ENCODE data around the gene RPP40.
"Not testable (repeated sequence)": the region's sequence is repeated elsewhere in the genome, so short reads cannot be mapped to it uniquely, and the experiment has no call there.

Gene RPP40, protein sequence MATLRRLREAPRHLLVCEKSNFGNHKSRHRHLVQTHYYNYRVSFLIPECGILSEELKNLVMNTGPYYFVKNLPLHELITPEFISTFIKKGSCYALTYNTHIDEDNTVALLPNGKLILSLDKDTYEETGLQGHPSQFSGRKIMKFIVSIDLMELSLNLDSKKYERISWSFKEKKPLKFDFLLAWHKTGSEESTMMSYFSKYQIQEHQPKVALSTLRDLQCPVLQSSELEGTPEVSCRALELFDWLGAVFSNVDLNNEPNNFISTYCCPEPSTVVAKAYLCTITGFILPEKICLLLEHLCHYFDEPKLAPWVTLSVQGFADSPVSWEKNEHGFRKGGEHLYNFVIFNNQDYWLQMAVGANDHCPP

DNA sequence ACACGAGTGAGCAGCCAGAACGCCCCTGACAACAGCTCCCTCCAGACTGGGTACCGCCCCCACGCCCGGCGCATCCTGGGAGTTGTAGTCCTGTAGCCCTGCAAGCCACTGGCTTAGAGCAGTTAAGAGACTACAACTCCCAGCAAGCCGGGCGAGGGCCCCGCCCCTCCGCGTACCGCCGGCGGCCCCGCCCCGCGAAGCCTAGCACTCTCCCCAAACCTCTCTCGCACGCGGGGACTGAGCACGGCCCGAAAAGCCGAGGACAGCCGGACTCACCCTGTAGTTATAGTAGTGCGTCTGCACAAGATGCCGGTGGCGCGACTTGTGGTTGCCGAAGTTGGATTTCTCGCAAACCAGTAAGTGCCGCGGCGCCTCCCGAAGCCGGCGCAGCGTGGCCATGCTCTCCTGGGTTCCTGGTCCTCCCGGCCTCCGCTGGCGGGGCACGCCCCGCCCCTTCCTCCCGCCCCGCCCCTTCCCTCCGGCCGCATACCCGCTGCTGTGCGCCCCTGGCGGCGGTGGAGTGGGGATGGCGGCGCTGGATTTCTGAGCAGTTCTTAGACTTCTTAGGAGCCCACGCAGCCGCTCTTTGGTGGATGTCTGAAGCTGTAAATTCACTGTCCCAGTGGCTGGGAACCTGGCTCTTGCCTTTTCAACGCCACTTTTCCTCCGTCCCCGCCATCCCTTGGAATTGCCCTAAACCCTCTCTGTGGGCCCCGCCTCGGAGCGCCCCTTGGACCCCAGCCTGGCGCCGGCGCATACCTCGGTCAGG is at the start of gene RPP40:
RPP40 (minus strand) TSS at position 434 of the 769 bp plus-strand sequence; CDS start at position 399, 35 bp downstream.
- peak; percentile 97 for DNase-seq

DNA sequence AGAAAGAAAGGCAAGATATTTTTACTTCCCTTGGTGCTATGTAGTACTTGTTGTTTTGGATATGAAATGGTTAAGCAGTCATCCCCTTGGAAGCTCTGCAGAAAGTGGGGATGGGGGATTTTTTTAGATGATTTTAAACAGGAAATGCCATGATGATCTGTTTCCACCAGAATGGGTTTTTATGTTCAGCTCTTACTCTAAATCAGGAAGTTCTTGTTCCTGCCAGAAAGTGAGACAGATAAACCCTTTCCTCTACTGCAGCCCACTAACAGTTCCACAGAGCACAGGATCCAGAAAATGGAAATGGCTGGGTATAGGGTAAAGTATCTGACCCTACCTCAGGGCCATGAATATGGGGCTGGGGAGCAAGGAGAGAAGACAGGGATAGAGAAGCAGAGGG is 49.2 kb upstream of the RPP40 start:
- DNase-seq: no peak

DNA sequence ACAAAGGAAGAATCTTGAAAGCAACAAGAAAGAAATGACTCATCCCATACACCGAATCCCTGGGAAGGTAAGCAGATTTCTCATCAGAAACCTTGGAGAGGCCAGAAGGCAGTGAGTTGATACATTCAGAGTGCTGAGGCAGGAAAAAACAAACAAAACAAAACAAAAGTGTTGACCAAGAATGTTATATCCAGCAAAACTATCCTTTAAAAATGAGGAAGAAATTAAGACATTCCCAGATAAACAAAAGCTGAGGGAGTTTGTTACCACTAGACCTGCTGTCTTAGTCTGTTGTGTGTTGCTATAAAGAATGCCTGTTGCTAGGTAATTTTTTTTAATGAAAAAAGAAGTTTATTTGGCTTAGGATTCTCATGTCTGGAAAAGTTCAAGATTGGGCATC is 47.6 kb upstream of the RPP40 start:
- DNase-seq: no peak

DNA sequence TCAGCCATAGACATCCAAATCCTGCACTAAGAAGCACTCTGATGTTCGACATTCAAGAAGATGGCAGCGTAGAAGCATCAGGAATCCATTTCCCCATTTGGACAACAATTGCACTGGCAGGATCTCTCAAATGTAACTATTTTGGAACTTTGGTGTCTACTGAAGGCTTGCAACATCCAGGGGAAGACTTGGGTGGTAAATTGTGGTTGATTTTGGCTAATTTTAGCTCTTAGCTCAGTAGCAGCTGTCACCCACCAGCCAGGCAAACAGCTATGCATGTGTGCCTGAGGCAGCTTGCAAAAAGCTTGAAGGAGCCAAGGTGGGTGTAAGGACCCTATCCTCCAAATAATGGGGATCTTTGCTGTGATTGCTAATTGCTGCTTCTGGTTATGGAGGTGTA is 46.2 kb upstream of the RPP40 start:
- DNase-seq: no peak

DNA sequence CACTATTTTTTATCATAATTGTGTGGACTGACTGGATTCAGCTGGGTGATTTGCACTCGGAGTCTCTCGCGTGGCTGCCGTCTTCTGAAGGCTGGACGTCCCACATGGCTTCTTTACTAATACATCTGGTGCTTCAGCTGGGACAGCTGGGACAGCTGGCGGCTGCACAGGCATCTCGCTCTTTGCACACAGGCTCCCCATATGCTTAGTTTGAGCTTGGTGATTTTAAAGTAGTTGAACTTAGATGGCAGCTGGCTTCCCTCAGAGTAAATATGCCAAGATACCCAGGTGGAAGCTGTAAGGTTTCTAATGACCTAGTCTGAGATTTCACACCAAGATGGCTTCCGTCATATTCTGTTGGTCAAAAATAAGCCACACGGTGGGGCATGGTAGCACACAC is 42.6 kb upstream of the RPP40 start:
- peak; percentile 93 for DNase-seq

DNA sequence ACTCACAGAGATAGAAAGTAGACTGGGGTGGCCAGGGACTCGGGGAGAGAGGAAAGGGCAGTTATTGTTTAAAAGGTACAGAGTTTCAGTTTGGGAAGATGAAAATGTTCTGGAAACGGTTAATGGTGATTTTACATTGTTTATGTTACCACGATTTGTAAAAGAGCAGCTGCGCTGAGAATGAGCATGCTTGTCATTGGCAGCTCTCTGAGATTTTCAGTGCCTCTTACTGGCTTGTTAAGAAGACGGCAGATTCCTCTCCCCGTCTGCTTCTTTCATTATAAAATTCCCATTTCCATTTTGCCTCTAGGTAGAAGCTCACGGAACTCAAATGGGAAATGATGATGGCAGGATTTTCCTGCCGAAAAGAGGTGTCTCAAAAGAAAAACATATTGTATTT is 41.6 kb upstream of the RPP40 start:
- no peak for DNase-seq

DNA sequence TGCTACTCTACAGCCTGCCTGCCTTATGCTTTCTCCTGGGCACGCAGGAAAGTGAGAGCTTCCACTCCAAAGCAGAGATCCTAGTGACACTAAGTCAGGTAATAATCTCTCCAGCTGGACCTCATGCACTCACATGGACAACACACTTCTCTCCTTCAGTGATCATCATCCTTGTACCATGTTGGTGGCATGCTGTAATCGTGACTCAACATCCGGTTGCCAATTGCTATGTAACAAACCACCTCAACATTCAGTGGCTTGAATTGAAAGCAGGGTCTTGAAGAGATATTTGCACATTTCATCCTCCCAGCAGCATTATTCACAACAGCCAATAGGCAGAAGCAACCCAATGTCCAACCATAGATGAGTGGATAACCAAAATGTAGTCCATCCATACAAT is 41.0 kb upstream of the RPP40 start:
- no peak for DNase-seq

DNA sequence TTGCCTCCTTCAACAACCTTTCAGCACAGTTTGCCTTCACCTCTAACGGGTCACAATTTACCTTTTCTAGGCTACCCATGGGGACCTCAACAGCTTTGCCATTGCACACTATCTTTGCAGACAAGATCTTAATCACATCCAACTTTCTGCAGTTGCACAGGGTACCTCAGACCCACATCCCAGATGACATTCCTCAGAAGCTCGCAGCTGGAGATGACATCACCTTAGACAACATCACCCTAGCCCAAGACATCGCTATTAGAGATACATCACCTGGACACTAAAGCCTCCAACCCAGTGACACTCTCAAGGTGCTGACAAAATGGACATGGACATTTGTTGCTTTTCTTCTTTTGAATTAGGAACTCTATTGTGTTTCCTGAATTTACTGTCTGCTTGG is 38.6 kb upstream of the RPP40 start:
- no peak for DNase-seq

DNA sequence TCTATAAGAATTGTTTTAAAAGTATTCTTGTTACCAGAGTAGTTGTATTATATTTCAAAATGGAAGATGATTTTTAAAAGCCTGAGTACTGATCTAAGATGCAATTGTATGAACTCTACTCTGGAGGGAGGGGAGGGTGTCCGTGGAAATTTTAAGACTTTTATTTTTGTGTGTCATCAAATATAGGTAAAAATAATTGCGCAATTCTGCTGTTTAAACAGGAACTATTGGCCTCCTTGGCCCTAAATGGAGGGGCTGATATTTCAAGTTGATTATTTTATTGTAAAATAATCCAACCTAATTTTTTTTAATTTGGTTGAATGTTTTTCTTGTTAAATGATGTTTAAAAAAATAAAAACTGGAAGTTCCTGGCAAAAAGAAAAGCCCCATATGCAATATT is 38.1 kb upstream of the RPP40 start:
- no peak for DNase-seq

DNA sequence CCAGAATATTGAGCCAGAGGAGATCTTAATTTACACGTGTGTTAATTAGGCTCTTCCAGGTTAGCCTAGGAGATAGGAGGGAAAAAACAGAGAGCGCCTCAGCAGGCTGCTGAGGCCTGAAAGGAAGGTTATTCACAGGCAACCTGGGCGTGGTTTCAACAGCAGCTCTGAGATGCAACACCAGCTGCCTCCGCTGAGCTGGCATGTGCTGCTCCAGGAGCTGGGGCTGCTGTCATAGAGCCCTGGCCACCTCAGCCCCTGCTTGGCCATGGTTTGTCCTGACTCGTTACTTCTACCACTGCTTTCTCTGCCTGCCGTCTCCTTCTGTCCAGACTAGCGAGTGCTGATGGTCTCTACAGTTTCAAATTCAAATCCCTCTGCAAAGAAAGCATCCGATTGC is 32.4 kb upstream of the RPP40 start:
- DNase-seq: peak; percentile 78

DNA sequence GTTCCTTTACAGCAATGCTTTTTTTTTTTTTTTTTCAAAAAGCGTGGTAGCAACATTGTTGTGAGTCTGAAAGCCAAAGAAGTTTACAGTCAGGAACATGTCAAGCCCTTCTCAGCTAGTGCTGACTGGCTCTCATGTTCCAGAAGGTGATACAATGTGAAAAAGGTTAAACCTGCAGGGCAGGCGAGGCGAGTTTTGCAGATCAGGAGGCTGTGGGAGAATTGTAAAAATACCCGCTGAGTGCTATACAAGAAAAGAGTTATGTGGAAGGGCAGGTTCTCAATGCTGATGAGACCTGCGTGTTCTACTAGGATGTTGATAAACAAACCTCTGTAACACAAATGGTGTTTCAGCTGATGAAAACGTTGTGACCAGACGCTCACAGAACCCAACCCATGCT is 30.9 kb upstream of the RPP40 start:
- DNase-seq: no peak

DNA sequence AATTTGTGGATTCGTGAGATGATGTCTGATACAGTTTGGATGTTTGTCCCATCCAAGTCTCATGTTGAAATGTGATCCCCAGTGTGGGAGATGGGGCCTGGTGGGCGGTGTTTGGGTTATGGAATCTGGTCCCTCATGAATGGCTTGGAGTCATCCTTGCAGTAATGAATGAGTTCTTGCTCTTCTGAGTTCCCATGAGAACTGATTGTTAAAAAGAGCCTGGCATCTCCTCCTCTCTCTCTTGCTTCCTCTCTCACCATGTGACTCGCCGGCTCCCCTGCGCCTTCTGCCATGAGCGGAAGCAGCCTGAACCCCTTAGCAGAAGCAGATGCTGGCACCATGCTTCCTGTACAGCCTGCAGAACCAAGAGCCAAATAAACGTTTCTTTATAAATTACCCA is 30.5 kb upstream of the RPP40 start:
- DNase-seq: no peak

DNA sequence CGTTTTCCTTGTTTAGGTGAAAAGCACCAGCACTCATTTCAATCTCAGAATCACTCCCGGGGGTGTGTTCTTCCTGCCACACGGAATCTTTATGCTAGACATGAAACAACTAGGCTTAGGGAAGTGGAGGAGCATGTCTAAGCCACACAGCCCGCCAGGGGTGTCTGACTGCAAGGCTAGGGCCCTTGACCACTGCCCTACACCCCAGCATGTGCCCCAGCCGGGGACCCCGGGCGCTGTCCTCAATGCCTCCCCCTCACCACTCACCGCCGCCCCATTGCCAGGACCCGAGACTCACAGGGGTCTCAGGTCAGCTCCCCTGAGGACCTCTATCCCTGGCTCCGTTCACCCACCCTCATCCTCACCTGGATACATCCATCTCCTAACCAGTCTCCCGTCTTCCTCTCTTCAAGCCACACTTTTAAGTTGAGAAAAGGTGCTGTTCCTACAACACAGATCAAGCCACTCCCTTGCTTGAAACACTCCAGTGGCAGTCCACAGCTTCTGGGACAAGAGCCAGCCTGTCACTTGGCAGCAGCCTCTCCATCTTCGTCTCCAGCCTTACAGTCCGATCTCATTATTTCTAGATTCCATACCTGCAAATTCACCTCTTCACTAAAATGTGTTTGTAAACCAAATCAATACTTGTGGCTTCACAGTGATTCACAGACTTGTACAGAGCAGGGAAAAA is 29.5 kb upstream of the RPP40 start:
- not testable (repeated sequence) for DNase-seq

DNA sequence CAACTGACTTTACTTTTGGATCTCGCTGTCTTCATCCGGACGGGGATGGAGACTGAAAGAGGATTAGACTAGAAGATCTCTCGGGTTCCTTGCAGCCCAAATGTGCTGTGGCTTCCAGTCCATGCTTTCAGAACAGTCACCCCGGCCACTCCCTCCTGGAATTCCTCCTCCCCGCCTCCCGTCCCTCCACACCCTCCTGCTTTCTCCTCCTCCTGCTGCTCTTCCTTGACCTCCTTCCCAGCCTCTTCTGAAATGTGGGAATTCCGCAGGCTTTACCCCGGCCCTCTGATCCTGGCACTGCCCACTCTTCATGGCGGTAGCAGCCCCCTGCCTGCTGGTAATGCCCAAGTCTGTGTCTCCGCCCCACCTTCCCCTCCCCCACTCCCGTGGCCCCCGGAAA is 28.9 kb upstream of the RPP40 start:
- DNase-seq: not testable (repeated sequence)

DNA sequence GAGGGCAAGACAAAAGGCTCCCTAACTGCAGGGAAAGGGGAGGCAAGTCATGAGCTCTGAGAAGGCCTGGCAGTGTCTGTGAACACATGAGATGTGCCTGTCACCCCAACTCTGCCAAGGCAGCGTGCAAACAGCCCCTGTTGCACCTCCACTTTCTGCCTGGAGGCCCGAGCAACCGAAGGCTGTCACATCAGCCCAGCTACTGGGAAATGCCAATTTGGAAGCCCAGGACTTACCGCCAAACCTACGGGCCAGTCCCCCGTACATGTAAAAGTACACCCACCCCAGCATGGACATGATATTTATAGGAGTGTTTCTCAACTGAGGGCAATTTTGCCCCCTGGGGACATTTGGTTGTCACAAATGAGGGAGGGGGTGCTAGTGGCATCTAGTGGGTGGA is 27.3 kb upstream of the RPP40 start:
- DNase-seq: no peak

DNA sequence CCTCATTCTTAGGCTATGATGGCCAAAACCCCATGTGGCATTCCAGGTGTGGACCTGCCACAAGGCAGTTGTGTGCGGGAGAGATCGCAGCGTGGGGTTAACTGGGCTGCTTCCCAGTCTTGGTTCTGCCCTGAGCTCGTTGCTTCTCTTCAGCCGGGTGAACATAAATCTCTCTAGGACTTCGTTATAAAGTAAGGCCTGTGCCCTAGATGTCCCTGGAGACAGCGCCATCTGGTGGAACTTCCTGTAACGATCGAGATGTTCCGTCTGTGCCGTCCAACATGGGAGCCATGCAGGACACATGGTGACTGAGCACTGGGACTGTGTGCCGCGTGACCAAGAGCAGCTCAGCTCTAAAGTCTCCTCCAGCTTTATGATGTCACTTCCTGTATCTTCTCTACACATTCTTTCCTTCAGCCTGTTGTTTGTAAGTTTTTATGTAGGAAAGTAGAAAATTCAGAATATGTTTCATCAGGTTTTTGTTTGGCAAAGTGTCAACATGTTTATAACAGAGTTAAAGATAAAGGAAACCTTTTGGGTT is 26.8 kb upstream of the RPP40 start:
- DNase-seq: peak; percentile 75

DNA sequence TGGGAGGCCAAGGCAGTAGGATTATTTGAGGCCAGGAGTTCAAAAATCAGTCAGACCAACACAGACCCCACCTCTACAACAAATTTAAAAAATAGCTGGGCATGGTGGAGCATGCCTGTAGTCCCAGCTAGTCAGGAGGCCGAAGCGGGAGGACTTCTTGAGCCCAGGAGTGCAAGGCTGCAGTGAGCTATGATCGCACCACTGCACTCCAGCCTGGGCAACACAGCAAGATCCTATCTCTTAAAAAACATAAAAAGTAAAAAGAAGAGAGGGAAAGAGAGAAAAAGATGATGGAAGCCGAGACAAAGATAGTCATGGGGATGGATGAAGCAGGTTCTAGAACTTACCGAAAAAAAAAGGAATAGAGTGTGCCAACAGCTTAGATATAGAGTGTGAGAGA is 25.8 kb upstream of the RPP40 start:
- DNase-seq: no peak

DNA sequence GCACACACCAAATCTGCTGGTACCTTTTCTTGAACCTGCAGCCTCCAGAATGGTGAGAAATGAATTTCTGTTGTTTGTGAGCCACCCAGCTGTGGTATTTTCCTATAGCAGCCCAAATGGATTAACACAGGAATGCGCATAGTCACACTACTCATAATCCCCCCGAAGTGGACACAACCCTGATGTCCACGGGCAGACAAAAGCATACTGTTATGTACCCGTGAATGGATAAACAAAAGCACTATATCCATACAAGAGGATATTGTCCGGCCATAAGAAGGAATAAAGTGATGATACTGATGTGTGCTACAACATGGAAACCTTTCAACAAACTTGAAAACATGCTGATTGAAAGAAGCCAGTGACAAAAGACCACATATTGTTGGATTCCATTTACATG is 25.1 kb upstream of the RPP40 start:
- DNase-seq: no peak

DNA sequence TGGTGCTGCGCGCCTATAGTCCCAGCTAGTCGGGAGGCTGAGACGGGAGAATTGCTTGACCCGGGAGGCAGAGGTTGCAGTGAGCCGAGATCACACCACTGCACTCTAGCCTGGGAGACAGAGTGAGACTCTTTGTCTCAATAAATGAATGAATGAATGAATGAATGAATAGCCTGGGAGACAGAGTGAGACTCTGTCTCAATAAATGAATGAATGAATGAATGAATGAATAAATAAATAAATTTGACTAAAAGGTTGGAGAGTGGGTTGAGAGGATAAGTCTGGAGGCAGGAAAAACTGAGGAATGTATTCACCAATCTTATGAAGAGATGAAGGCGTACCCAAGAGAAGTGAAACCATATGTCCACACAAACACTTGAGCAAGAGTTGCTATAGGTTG is 24.5 kb upstream of the RPP40 start:
- no peak for DNase-seq

DNA sequence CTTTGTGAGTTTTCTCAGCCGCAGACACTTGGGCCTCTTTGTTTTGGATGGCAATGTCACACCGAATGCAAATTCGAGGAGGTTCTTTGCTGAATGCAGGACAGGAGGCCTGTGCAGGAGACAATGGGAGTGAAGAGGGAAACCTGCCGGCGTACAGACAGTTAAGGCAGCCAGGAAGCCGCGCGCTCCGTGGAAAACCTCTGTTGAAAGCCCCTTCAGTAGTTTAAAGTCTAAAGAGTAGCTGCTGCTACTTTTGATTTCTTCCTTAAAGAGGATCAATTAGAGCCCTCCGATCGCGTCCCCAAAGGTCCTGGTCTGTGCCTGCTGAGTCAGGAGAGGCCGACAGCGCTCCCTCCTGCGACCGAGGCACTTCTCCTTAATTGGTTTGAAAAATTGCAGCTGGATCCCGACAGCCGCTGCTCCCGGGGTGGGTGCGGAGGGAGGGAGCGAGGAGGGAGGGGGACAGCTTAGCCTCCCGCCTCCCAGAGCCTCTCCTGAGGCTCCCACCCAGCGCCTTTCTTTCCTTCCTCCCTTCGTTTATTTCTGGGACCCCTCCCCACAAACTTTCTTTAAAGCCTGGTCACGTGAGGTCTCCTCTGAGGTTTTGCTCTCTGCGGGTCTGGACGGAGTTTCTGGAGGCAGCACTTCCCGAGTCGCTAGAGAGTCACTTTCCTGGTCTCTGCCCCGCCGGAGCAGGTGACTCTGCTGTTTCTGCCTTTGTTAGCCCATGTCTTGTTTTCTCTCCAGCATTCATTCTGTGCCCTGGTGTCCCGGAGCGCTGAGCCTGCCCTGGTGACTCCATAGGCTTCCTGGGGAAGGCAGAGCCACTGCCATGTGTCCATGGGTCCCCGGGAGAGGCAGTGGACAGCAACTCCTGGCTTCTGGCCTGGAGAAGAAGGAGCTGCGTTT is 22.3 kb upstream of the RPP40 start:
- DNase-seq: peak; percentile 4

DNA sequence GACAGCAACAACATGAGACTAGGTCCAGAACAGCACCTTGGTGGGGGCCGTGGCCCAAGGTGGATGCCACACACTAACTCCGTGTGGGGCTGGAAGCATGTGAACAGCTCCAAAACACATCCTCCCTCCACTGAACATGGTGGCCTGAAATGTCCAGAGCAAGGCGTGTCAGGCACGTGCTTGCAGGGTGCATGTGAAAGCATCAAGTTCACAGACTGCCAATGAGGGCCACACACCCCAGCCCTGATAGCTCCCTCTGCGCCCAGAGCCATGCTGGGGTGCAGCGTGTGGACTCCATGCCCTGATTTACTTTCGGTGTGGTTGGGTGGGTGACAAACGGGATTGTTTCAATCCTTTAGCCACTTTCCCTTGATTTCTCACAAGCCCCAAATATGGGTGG is 20.1 kb upstream of the RPP40 start:
- no peak for DNase-seq

DNA sequence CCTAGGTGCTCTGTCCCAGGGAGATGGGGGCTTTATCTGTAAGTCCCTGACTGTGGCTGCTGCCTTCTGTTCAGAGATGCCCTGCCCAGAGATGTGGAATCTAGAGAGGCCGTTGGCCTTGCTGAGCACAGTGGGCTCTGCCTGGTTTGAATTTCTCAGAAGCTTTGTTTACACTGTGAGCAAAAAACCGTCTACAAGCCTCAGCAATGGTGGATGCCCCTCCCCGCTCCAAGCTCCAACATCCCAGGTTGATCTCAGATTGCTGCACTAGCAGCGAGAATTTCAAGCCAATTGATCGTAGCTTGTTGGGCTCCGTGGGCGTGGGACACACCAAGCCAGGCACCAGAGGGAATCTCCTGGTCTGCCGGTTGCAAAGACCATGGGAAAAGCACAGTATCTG is 16.3 kb upstream of the RPP40 start:
- no peak for DNase-seq
